Adrenal gland (tissue), 12 donors: ENCODE measurements around the gene KAT6B. TPM values are rescaled to one million over a fixed set of nuclear protein-coding genes. Genes with fewer than 3 reads are reported as not detected.

ENCODE experiments used
- DNase-seq, 7 donors: peaks; one replicate each; pipeline ENCODE4 v3.0.0-alpha.2; 2019 to 2020
- H3K27ac ChIP-seq, 5 donors: fragments of 200-600 bp; sonication (generic) in 4 of 5; 1 replicate in 3 of 5; 2 replicates in 2 of 5; pipeline versions ENCODE4 v1.5.1 to v1.8.0; 2016 to 2020; ENCODE audit warnings: mild to moderate bottlenecking in 1 of 5
- H3K27me3 ChIP-seq: fragments of 200-600 bp; 2 replicates; pipeline ENCODE4 v1.8.0; 2021
- H3K36me3 ChIP-seq, 2 donors: fragments of 200-600 bp; replicated peaks in 1 of 2; 1 replicate in 1 of 2; 2 replicates in 1 of 2; pipeline versions ENCODE4 v1.5.1 to v1.8.0; 2018 to 2022
- H3K4me1 ChIP-seq, 2 donors: fragments of 200-600 bp; replicated peaks in 1 of 2; 1 replicate in 1 of 2; 2 replicates in 1 of 2; pipeline versions ENCODE4 v1.5.1 to v1.8.0; 2018 to 2021
- H3K4me3 ChIP-seq, 4 donors: fragments of 200-600 bp; sonication (generic) in 3 of 4; one replicate each; pipeline ENCODE4 v1.5.1; 2016 to 2018
- H3K9me3 ChIP-seq, 3 donors: fragments of 200-600 bp; sonication (generic) in 1 of 3; replicated peaks in 1 of 3; 1 replicate in 2 of 3; 2 replicates in 1 of 3; pipeline versions ENCODE4 v1.5.1 to v1.8.0; 2016 to 2021
- POLR2A ChIP-seq, 2 donors: fragments of 450-650 bp; IDR thresholded peaks; one replicate each; pipeline ENCODE4 v1.6.1; 2017; ENCODE audit warnings: antibody characterized with exemption in 2 of 2, mild to moderate bottlenecking in 2 of 2, moderate library complexity in 1 of 2
- WGBS, 4 donors: extraction: QIAGEN DNeasy Blood & Tissue Kit in 2 of 4; methylation state at CpG; one replicate each; pipeline versions ENCODE4 v1.1.5 to v1.1.7; 2013 to 2017; 5-methylcytosine and 5-hydroxymethylcytosine counted together
- intact Hi-C, 2 donors: fragments of 100-400 bp; cut with DNase I; formaldehyde crosslinking; loops; one replicate each; pipeline versions ENCODE4 v1.14.1 to v1.15.0; 2022 to 2023
- polyA plus RNA-seq, 3 donors: library from polyadenylated mRNA; stranded (reverse); fragments of 200-250 nt in 2 of 3; fragments of 350-450 nt in 1 of 3; fragmentation: Illumina TruSeq in 1 of 3; extraction: RNeasy Lipid Tissue Mini Kit (QIAGEN cat#74804) in 1 of 3; gene quantifications; one replicate each; pipeline ENCODE4 v1.2.3, GENCODE V29; 2013 to 2014
- total RNA-seq, 9 donors: library from RNA; depleted of rRNA in 4 of 9; stranded (reverse); fragments of >200 nt in 4 of 9; fragments of 120-200 nt in 1 of 9; fragmentation: NEBNext Ultra II Directional in 1 of 9; extraction: Animal tissue kit (Norgen Biotek cat#: 25700) in 1 of 9; gene quantifications; one replicate each; pipeline versions ENCODE4 v1.1.0 to v1.2.4, GENCODE V29; 2013 to 2023
- TF ChIP-seq, protein P1 (sequence below), 6 experiments: fragments of 450-650 bp in 4 of 6; fragments of 200-600 bp in 2 of 6; sonication (generic) in 1 of 6; IDR thresholded peaks; 1 replicate in 5 of 6; 2 replicates in 1 of 6; pipeline versions ENCODE4 v1.5.1 to v1.8.0; 2016 to 2021; ENCODE audit warnings: antibody characterized with exemption in 6 of 6, mild to moderate bottlenecking in 2 of 6, moderate library complexity in 1 of 6
- donor health status: healthy with polysubstance abuse.
- donor health status: Bipolar disorder and iron deficiency.
- donor health status: DM: yes; HTN: yes; CAD: no.
- donor health status: DM: no; HTN: no; CAD: no.
- donor health status: DM: no; HTN: no; CAD: no.
- donor health status: DM: yes; HTN: yes; CAD: no.

Gene KAT6B
- total and polyA plus RNA-seq, 12 donors = 6.0 to 50.2 (median 25.8) TPM

DNA sequence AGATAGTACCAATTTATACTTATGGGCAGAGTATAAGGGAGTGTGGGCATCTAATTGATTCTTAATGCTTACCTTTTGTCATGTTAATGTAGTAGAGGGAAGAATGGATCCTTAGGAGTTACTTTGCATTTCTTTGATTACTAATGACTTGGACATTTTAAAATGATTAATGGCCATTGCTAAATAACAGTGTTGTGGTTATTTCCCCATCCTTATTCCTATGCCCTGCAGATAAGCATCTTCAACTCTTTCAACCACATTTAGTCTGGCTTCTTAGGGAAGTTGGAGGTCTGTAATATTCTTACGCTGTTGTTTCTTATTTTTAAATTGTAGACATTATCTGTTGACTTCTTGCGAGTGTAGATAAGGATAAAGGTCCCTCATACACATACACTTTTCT lies 37.2 kb downstream of the KAT6B start:
- H3K36me3 ChIP-seq = no peaks in the 10 kb centered on the region
- H3K4me1 ChIP-seq = peaks cover 0 to 20% of the 10 kb centered on the region in 2 donors
- TF ChIP-seq, protein P1, sequence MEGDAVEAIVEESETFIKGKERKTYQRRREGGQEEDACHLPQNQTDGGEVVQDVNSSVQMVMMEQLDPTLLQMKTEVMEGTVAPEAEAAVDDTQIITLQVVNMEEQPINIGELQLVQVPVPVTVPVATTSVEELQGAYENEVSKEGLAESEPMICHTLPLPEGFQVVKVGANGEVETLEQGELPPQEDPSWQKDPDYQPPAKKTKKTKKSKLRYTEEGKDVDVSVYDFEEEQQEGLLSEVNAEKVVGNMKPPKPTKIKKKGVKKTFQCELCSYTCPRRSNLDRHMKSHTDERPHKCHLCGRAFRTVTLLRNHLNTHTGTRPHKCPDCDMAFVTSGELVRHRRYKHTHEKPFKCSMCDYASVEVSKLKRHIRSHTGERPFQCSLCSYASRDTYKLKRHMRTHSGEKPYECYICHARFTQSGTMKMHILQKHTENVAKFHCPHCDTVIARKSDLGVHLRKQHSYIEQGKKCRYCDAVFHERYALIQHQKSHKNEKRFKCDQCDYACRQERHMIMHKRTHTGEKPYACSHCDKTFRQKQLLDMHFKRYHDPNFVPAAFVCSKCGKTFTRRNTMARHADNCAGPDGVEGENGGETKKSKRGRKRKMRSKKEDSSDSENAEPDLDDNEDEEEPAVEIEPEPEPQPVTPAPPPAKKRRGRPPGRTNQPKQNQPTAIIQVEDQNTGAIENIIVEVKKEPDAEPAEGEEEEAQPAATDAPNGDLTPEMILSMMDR (IDR thresholded peaks at IDR 0.05) = no peak
- no peak for TF ChIP-seq POLR2A (IDR thresholded peaks at IDR 0.05)
- no peaks in the 10 kb centered on the region for H3K9me3 ChIP-seq
- DNase-seq = no peak
- H3K4me3 ChIP-seq = no peak overlapping the region
- H3K27me3 ChIP-seq = no peaks in the 10 kb centered on the region
- WGBS, 4 donors = 77 to 82% (median 79%) methylated on average over 2 of the region's 2 CpGs
- intact Hi-C loops = no loop called here
- no peak overlapping the region for H3K27ac ChIP-seq

DNA sequence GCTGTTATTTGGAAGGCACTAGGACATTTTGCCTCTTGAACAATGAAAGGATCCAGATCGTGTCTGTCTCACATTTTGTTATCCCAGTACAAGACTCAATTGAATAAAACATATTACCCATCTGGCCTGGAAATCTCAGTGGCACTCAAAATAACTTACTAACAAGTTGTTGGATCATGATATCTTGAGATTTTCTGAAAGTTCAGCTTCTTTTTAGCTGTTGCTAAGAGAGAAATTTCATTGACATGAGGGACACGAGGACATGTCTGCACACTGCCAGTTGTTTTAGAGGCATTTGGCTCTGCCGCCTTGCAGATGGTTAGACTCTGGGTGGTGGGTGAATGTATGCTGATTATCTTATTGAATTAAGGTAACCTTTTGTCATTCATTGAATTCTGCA lies 41.0 kb downstream of the KAT6B start:
- H3K27ac ChIP-seq = no peak overlapping the region
- WGBS, 4 donors = 80 to 92% (median 88%) methylated on average over 3 of the region's 3 CpGs
- intact Hi-C loops = no loop called here
- no peaks in the 10 kb centered on the region for H3K36me3 ChIP-seq
- H3K4me3 ChIP-seq = no peak overlapping the region
- DNase-seq = peak in 1 of 7 donors; percentile 28
- no peaks in the 10 kb centered on the region for H3K27me3 ChIP-seq
- H3K4me1 ChIP-seq = peaks cover 0 to 15% of the 10 kb centered on the region in 2 donors
- TF ChIP-seq, protein P1 (IDR thresholded peaks at IDR 0.05) = no peak
- no peak for TF ChIP-seq POLR2A (IDR thresholded peaks at IDR 0.05)
- H3K9me3 ChIP-seq = no peaks in the 10 kb centered on the region

- no peak overlapping the region for H3K27ac ChIP-seq
- H3K9me3 ChIP-seq = no peaks in the 10 kb centered on the region
- intact Hi-C loops = no loop called here
- DNase-seq = no peak
- TF ChIP-seq POLR2A (IDR thresholded peaks at IDR 0.05) = no peak
- TF ChIP-seq, protein P1 (IDR thresholded peaks at IDR 0.05) = no peak
- H3K4me1 ChIP-seq = peaks cover 0 to 15% of the 10 kb centered on the region in 2 donors
- H3K4me3 ChIP-seq = no peak overlapping the region
- WGBS, 4 donors = 93 to 96% (median 93%) methylated on average over 3 of the region's 3 CpGs
- no peaks in the 10 kb centered on the region for H3K27me3 ChIP-seq
- no peaks in the 10 kb centered on the region for H3K36me3 ChIP-seq
Measured at GRCh38 chr10:74868392-74868977, 42.1 kb downstream of the KAT6B start.

GRCh38 chr10:74869635-74870034 lies 43.2 kb downstream of the KAT6B start:
- H3K4me1 ChIP-seq = peaks cover 0 to 20% of the 10 kb centered on the region in 2 donors
- intact Hi-C loops = no loop called here
- TF ChIP-seq, protein P1 (IDR thresholded peaks at IDR 0.05) = no peak
- no peak for TF ChIP-seq POLR2A (IDR thresholded peaks at IDR 0.05)
- no peaks in the 10 kb centered on the region for H3K36me3 ChIP-seq
- no peak for DNase-seq
- no peak overlapping the region for H3K4me3 ChIP-seq
- WGBS, 4 donors = 90 to 94% (median 91%) methylated on average over 2 of the region's 2 CpGs
- H3K9me3 ChIP-seq = no peaks in the 10 kb centered on the region
- no peak overlapping the region for H3K27ac ChIP-seq
- H3K27me3 ChIP-seq = no peaks in the 10 kb centered on the region
